Bronchial epithelial cell (primary cell): ENCODE data around the gene PCDHGB1. TPM values are rescaled to one million over a fixed set of nuclear protein-coding genes. Genes with fewer than 3 reads are reported as not detected.
A peak's percentile ranks its signal among the peaks of the same experiment; 100 is the strongest.
"Not testable (repeated sequence)": the region's sequence is repeated elsewhere in the genome, so short reads cannot be mapped to it uniquely, and the experiment has no call there.

Source experiments
- DNase-seq: peaks from one replicate; pipeline ENCODE4 v3.0.0-alpha.2; 2010; ENCODE audit warnings: low read depth
- FAIRE-seq: peaks from 2 replicates; lab custom pipeline; 2011; peaks lifted over from hg19 to GRCh38; lab: Jason Lieb, UNC
- H3K27me3 ChIP-seq: 2 replicates; pipeline ENCODE4 v1.5.1; 2011; ENCODE audit warnings: low read length; ENCODE audit not compliant: control insufficient read depth, insufficient read depth
- H3K36me3 ChIP-seq: 2 replicates; pipeline ENCODE4 v1.5.1; 2011; ENCODE audit warnings: low read length; ENCODE audit not compliant: control insufficient read depth, insufficient read depth
- H3K4me3 ChIP-seq: 2 replicates; pipeline ENCODE4 v1.5.1; 2011; ENCODE audit warnings: mild to moderate bottlenecking, low read depth, low read length, control low read depth
- total RNA-seq: library from RNA; depleted of rRNA; stranded (reverse); fragments of >200 nt; gene quantifications from 2 replicates; pipeline ENCODE4 v1.2.1, GENCODE V29; 2014
- TF ChIP-seq, protein P1 (sequence below): IDR thresholded peaks from 2 replicates; pipeline ENCODE4 v1.5.1; 2011; ENCODE audit warnings: mild to moderate bottlenecking, moderate library complexity, low read length, control low read depth, inconsistent platforms; ENCODE audit not compliant: insufficient read depth, severe bottlenecking

Gene PCDHGB1
- total RNA-seq, 1 donor from 2014 or later = under 0.01 TPM

DNA sequence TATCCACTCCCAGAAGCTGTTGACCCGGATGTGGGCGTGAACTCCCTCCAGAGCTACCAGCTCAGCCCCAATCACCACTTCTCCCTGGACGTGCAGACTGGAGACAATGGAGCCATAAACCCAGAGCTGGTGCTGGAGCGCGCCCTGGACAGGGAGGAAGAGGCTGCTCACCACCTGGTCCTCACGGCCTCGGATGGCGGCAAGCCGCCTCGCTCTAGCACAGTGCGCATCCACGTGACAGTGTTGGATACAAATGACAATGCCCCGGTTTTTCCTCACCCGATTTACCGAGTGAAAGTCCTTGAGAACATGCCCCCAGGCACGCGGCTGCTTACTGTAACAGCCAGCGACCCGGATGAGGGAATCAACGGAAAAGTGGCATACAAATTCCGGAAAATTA lies 43.4 kb downstream of the PCDHGB1 start:
- H3K27me3 ChIP-seq = peaks cover 2% of the 10 kb centered on the region
- no peak for FAIRE-seq
- H3K36me3 ChIP-seq = no peaks in the 10 kb centered on the region
- no peak for DNase-seq
- TF ChIP-seq, protein P1, sequence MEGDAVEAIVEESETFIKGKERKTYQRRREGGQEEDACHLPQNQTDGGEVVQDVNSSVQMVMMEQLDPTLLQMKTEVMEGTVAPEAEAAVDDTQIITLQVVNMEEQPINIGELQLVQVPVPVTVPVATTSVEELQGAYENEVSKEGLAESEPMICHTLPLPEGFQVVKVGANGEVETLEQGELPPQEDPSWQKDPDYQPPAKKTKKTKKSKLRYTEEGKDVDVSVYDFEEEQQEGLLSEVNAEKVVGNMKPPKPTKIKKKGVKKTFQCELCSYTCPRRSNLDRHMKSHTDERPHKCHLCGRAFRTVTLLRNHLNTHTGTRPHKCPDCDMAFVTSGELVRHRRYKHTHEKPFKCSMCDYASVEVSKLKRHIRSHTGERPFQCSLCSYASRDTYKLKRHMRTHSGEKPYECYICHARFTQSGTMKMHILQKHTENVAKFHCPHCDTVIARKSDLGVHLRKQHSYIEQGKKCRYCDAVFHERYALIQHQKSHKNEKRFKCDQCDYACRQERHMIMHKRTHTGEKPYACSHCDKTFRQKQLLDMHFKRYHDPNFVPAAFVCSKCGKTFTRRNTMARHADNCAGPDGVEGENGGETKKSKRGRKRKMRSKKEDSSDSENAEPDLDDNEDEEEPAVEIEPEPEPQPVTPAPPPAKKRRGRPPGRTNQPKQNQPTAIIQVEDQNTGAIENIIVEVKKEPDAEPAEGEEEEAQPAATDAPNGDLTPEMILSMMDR = no peak
- no peak overlapping the region for H3K4me3 ChIP-seq

DNA sequence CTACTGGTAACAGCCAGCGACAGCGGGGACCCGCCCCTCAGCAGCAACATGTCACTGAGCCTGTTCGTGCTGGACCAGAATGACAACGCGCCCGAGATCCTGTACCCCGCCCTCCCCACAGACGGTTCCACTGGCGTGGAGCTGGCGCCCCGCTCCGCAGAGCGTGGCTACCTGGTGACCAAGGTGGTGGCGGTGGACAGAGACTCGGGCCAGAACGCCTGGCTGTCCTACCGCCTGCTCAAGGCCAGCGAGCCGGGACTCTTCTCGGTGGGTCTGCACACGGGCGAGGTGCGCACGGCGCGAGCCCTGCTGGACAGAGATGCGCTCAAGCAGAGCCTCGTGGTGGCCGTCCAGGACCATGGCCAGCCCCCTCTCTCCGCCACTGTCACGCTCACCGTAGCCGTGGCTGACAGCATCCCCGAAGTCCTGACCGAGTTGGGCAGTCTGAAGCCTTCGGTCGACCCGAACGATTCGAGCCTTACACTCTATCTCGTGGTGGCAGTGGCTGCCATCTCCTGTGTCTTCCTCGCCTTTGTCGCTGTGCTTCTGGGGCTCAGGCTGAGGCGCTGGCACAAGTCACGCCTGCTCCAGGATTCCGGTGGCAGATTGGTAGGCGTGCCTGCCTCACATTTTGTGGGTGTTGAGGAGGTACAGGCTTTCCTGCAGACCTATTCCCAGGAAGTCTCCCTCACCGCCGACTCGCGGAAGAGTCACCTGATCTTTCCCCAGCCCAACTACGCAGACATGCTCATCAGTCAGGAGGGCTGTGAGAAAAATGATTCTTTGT lies 44.7 kb downstream of the PCDHGB1 start:
- not testable (repeated sequence) for H3K27me3 ChIP-seq, DNase-seq, H3K4me3 ChIP-seq, H3K36me3 ChIP-seq, FAIRE-seq

DNA sequence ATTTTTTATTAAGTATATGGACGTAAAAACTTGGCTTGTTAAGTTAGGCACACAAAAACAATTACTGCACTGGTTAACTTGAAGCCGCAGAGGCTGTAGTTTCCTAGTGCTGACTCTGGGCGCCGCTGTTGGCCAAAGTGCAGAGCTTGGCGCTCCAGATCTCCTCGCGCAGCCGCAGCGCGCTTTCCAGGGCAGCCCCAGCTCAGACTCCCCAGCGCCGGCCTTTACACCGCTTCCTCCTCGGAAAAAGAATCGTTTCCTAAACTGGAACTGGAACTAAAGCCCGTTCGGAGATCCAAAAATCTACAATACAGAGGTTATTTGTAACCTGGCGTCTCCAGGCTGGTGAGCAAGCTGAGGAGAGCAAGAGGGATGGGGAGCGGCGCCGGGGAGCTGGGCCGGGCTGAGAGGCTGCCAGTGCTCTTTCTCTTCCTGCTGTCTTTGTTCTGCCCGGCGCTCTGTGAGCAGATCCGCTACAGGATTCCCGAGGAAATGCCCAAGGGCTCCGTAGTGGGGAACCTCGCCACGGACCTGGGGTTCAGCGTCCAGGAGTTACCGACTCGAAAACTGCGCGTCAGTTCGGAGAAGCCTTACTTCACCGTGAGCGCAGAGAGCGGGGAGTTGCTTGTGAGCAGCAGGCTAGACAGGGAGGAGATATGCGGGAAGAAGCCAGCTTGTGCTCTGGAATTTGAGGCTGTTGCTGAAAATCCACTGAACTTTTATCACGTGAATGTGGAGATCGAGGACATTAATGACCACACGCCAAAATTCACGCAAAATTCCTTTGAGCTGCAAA lies 48.1 kb downstream of the PCDHGB1 start, which contains the start of gene PCDHGB5:
PCDHGB5 (plus strand) TSS at position 192 of the 796 bp plus-strand sequence; CDS start at position 373, 181 bp downstream.
- FAIRE-seq (peak; percentile 96), DNase-seq (peak; percentile 41)
- TF ChIP-seq, protein P1 = peak; percentile 60
- H3K27me3 ChIP-seq, H3K36me3 ChIP-seq: not testable (repeated sequence)
- H3K4me3 ChIP-seq = peak within 1 kb of the TSS; percentile 37

DNA sequence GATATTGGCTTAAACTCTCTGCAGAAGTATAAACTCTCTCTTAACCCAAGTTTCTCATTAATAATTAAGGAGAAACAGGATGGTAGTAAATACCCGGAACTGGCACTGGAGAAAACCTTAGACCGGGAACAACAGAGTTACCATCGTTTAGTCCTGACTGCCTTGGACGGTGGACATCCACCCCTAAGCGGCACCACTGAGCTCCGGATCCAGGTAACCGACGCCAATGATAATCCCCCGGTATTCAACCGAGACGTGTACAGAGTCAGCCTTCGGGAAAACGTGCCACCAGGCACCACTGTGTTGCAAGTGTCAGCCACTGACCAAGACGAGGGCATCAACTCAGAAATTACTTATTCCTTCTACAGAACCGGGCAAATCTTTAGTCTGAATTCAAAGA lies 48.7 kb downstream of the PCDHGB1 start:
- TF ChIP-seq, protein P1 = no peak

DNA sequence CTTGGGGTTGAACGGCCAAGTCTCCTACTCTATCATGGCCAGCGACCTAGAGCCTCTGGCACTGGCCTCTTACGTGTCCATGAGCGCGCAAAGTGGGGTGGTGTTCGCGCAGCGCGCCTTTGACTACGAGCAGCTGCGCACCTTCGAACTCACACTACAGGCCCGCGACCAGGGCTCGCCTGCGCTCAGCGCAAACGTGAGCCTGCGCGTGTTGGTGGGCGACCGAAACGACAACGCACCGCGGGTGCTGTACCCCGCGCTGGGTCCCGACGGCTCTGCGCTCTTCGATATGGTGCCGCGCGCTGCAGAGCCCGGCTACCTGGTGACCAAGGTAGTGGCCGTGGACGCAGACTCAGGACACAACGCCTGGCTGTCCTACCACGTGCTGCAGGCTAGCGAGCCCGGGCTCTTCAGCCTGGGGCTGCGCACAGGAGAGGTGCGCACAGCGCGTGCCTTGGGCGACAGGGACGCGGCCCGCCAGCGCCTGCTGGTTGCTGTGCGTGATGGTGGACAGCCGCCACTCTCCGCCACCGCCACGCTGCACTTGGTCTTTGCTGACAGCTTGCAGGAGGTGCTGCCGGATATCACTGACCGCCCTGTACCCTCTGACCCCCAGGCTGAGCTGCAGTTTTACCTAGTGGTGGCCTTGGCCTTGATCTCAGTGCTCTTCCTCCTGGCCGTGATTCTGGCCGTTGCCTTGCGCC lies 49.8 kb downstream of the PCDHGB1 start:
- H3K36me3 ChIP-seq = no peaks in the 10 kb centered on the region
- peaks cover 1% of the 10 kb centered on the region for H3K27me3 ChIP-seq
- DNase-seq (no peak), FAIRE-seq (no peak)
- no peak overlapping the region for H3K4me3 ChIP-seq
- TF ChIP-seq, protein P1 = no peak

More for the DNA sequence above, 48.7 kb downstream of the PCDHGB1 start:
- H3K27me3 ChIP-seq = peaks cover 2% of the 10 kb centered on the region
- no peak for FAIRE-seq
- no peak for DNase-seq
- no peak overlapping the region for H3K4me3 ChIP-seq
- H3K36me3 ChIP-seq = no peaks in the 10 kb centered on the region

Other genes starting within 250 kb of the PCDHGB1 start
- gene PCDHB3, start 249.6 kb upstream of the PCDHGB1 start, total RNA-seq = under 0.01 and 0.13 TPM in 2 replicates
- gene PCDHB4, start 228.3 kb upstream of the PCDHGB1 start, total RNA-seq = 0.13 TPM in 1 of 2 replicates, not detected in the other
- 0.26 TPM in 2 replicates for gene PCDHB5, start 214.9 kb upstream of the PCDHGB1 start, total RNA-seq
- not detected in 2 replicates for gene PCDHB6, start 200.0 kb upstream of the PCDHGB1 start, total RNA-seq
- not detected in 2 replicates for gene PCDHB7, start 177.5 kb upstream of the PCDHGB1 start, total RNA-seq
- under 0.01 TPM in 2 replicates for gene PCDHB8, start 172.3 kb upstream of the PCDHGB1 start, total RNA-seq
- under 0.01 TPM in 1 of 2 replicates, not detected in the other for gene PCDHB16, start 167.7 kb upstream of the PCDHGB1 start, total RNA-seq
- gene PCDHB9, start 162.9 kb upstream of the PCDHGB1 start, total RNA-seq = under 0.01 TPM in 1 of 2 replicates, not detected in the other
- gene PCDHB10, start 157.7 kb upstream of the PCDHGB1 start, total RNA-seq = 0.13 and 0.26 TPM in 2 replicates
- under 0.01 and 0.26 TPM in 2 replicates for gene PCDHB11, start 150.5 kb upstream of the PCDHGB1 start, total RNA-seq
- 0.13 TPM in 1 of 2 replicates, not detected in the other for gene PCDHB12, start 141.4 kb upstream of the PCDHGB1 start, total RNA-seq
- gene PCDHB13, start 136.2 kb upstream of the PCDHGB1 start, total RNA-seq = 0.26 TPM in 1 of 2 replicates, not detected in the other
- 0.26 and 0.77 TPM in 2 replicates for gene PCDHB14, start 126.8 kb upstream of the PCDHGB1 start, total RNA-seq
- gene PCDHB15, start 104.7 kb upstream of the PCDHGB1 start, total RNA-seq = under 0.01 and 0.51 TPM in 2 replicates
- 0.13 TPM in 1 of 2 replicates, not detected in the other for gene SLC25A2, start 46.0 kb upstream of the PCDHGB1 start, total RNA-seq
- gene TAF7, start 29.3 kb upstream of the PCDHGB1 start, total RNA-seq = 36.3 and 74.5 TPM in 2 replicates
- gene PCDHGA1, start 19.6 kb upstream of the PCDHGB1 start, total RNA-seq = under 0.01 and 0.26 TPM in 2 replicates
- under 0.01 and 0.26 TPM in 2 replicates for gene PCDHGA2, start 11.3 kb upstream of the PCDHGB1 start, total RNA-seq
- under 0.01 and 0.13 TPM in 2 replicates for gene PCDHGA3, start 6.3 kb upstream of the PCDHGB1 start, total RNA-seq
- 0.26 and 0.53 TPM in 2 replicates for gene PCDHGA4, start 4.9 kb downstream of the PCDHGB1 start, total RNA-seq
- gene PCDHGB2, start 9.9 kb downstream of the PCDHGB1 start, total RNA-seq = under 0.01 and 0.26 TPM in 2 replicates
- gene PCDHGA5, start 14.1 kb downstream of the PCDHGB1 start, total RNA-seq = under 0.01 and 0.13 TPM in 2 replicates
- gene PCDHGB3, start 20.1 kb downstream of the PCDHGB1 start, total RNA-seq = under 0.01 and 0.77 TPM in 2 replicates
- gene PCDHGA6, start 23.8 kb downstream of the PCDHGB1 start, total RNA-seq = under 0.01 and 0.26 TPM in 2 replicates
- under 0.01 and 0.51 TPM in 2 replicates for gene PCDHGA7, start 32.6 kb downstream of the PCDHGB1 start, total RNA-seq
- gene PCDHGB4, start 37.6 kb downstream of the PCDHGB1 start, total RNA-seq = 2.1 and 3.1 TPM in 2 replicates
- under 0.01 and 0.51 TPM in 2 replicates for gene PCDHGA8, start 42.5 kb downstream of the PCDHGB1 start, total RNA-seq
- 2.4 and 5.1 TPM in 2 replicates for gene PCDHGB5, start 47.8 kb downstream of the PCDHGB1 start, total RNA-seq
- 0.53 and 1.5 TPM in 2 replicates for gene PCDHGA9, start 52.7 kb downstream of the PCDHGB1 start, total RNA-seq
- 0.53 and 1.5 TPM in 2 replicates for gene PCDHGB6, start 57.9 kb downstream of the PCDHGB1 start, total RNA-seq
- gene PCDHGA10, start 62.9 kb downstream of the PCDHGB1 start, total RNA-seq = 2.1 and 5.2 TPM in 2 replicates
- 1.3 and 3.3 TPM in 2 replicates for gene PCDHGB7, start 67.6 kb downstream of the PCDHGB1 start, total RNA-seq
- 1.6 and 3.2 TPM in 2 replicates for gene PCDHGA11, start 71.0 kb downstream of the PCDHGB1 start, total RNA-seq
- gene PCDHGA12, start 80.4 kb downstream of the PCDHGB1 start, total RNA-seq = 0.79 and 1.4 TPM in 2 replicates
- gene PCDHGC3, start 125.9 kb downstream of the PCDHGB1 start, total RNA-seq = 9.5 and 17.4 TPM in 2 replicates
- gene PCDHGC4, start 134.9 kb downstream of the PCDHGB1 start, total RNA-seq = 0.53 and 0.90 TPM in 2 replicates
- gene PCDHGC5, start 139.0 kb downstream of the PCDHGB1 start, total RNA-seq = 0.26 and 0.77 TPM in 2 replicates